H9 (cell line): ENCODE data around the gene CCDC30. TPM values are rescaled to one million over a fixed set of nuclear protein-coding genes. Genes with fewer than 3 reads are reported as not detected.

Experiments
- DNase-seq: peaks from one replicate; pipeline ENCODE4 v3.0.0-alpha.2; 2017
- H2AFZ ChIP-seq: one replicate; pipeline ENCODE4 v1.6.1; 2013; ENCODE audit warnings: mild to moderate bottlenecking, low read length, control low read depth, moderate library complexity
- H2AK5ac ChIP-seq: 2 replicates; pipeline ENCODE4 v1.6.1; 2013; ENCODE audit warnings: low read length, control low read depth, mixed read lengths; ENCODE audit not compliant: insufficient read length
- H2BK120ac ChIP-seq: one replicate; pipeline ENCODE4 v1.6.1; 2013; ENCODE audit warnings: low read depth, mild to moderate bottlenecking, low read length, control low read depth, inconsistent platforms; ENCODE audit not compliant: poor library complexity, severe bottlenecking
- H2BK12ac ChIP-seq: 2 replicates; pipeline ENCODE4 v1.6.1; 2013; ENCODE audit warnings: low read length, control low read depth, mixed read lengths, low read depth; ENCODE audit not compliant: insufficient read length
- H2BK15ac ChIP-seq: 2 replicates; pipeline ENCODE4 v1.6.1; 2013; ENCODE audit warnings: low read depth, low read length, control low read depth
- H2BK20ac ChIP-seq: one replicate; pipeline ENCODE4 v1.6.1; 2013; ENCODE audit warnings: low read depth, mild to moderate bottlenecking, low read length, control low read depth, inconsistent platforms; ENCODE audit not compliant: poor library complexity, severe bottlenecking
- H2BK5ac ChIP-seq: 2 replicates; pipeline ENCODE4 v1.6.1; 2013; ENCODE audit warnings: low read length, control low read depth, mixed read lengths; ENCODE audit not compliant: insufficient read length
- H3K14ac ChIP-seq: 2 replicates; pipeline ENCODE4 v1.6.1; 2013; ENCODE audit warnings: low read length, control low read depth; ENCODE audit not compliant: insufficient read depth
- H3K18ac ChIP-seq: 2 replicates; pipeline ENCODE4 v1.6.1; 2013; ENCODE audit warnings: low read depth, mild to moderate bottlenecking, mixed read lengths, low read length, control low read depth; ENCODE audit not compliant: insufficient read length
- H3K23ac ChIP-seq: 2 replicates; pipeline ENCODE4 v1.6.1; 2013; ENCODE audit warnings: low read length, control low read depth, mixed read lengths, low read depth; ENCODE audit not compliant: insufficient read length
- H3K23me2 ChIP-seq: 2 replicates; pipeline ENCODE4 v1.6.1; 2013; ENCODE audit warnings: low read depth, mild to moderate bottlenecking, mixed read lengths, low read length, control low read depth; ENCODE audit not compliant: insufficient read length, poor library complexity, severe bottlenecking
- H3K27ac ChIP-seq: 2 replicates; pipeline ENCODE4 v1.5.1; 2013; ENCODE audit warnings: low read length, control low read depth, mixed read lengths, low read depth; ENCODE audit not compliant: insufficient read length
- H3K27me3 ChIP-seq: 2 replicates; pipeline ENCODE4 v1.6.1; 2013; ENCODE audit warnings: low read length, control low read depth, inconsistent platforms; ENCODE audit not compliant: insufficient read depth
- H3K4ac ChIP-seq: 2 replicates; pipeline ENCODE4 v1.6.1; 2013; ENCODE audit warnings: low read depth, mild to moderate bottlenecking, control low read depth, inconsistent platforms, low read length, moderate library complexity
- H3K4me1 ChIP-seq: 2 replicates; pipeline ENCODE4 v1.6.1; 2013; ENCODE audit warnings: low read length, control low read depth, inconsistent platforms; ENCODE audit not compliant: insufficient read depth
- H3K4me2 ChIP-seq: 2 replicates; pipeline ENCODE4 v1.6.1; 2013; ENCODE audit warnings: low read length, control low read depth, mixed read lengths; ENCODE audit not compliant: insufficient read length, insufficient read depth
- H3K56ac ChIP-seq: 2 replicates; pipeline ENCODE4 v1.6.1; 2013; ENCODE audit warnings: low read depth, mild to moderate bottlenecking, mixed read lengths, low read length, control low read depth; ENCODE audit not compliant: insufficient read length
- H3K79me1 ChIP-seq: 2 replicates; pipeline ENCODE4 v1.6.1; 2013; ENCODE audit warnings: low read depth, mild to moderate bottlenecking, moderate library complexity, low read length, control low read depth, inconsistent platforms; ENCODE audit not compliant: insufficient read depth, poor library complexity, severe bottlenecking
- H3K79me2 ChIP-seq: 2 replicates; pipeline ENCODE4 v1.6.1; 2013; ENCODE audit warnings: low read length, control low read depth, inconsistent platforms; ENCODE audit not compliant: insufficient read depth
- H3K9ac ChIP-seq: 2 replicates; pipeline ENCODE4 v1.6.1; 2013; ENCODE audit warnings: low read length, control low read depth, mixed read lengths; ENCODE audit not compliant: insufficient read length; ENCODE audit errors: extremely low read depth
- H3K9me3 ChIP-seq: one replicate; pipeline ENCODE4 v1.6.1; 2013; ENCODE audit warnings: low read depth, low read length, inconsistent platforms; ENCODE audit not compliant: control insufficient read depth
- H3T11ph ChIP-seq: one replicate; pipeline ENCODE4 v1.6.1; 2013; ENCODE audit warnings: mild to moderate bottlenecking, low read length, control low read depth, inconsistent platforms
- H4K20me1 ChIP-seq: one replicate; pipeline ENCODE4 v1.6.1; 2013; ENCODE audit not compliant: control insufficient read depth, insufficient read length, insufficient read depth
- H4K5ac ChIP-seq: 2 replicates; pipeline ENCODE4 v1.6.1; 2013; ENCODE audit warnings: low read depth, mild to moderate bottlenecking, mixed read lengths, low read length, control low read depth; ENCODE audit not compliant: insufficient read length
- H4K8ac ChIP-seq: replicated peaks from 2 replicates; pipeline ENCODE4 v1.6.1; 2013; ENCODE audit warnings: low read length, control low read depth, mixed read lengths, low read depth; ENCODE audit not compliant: insufficient read length
- H4K91ac ChIP-seq: 2 replicates; pipeline ENCODE4 v1.6.1; 2013; ENCODE audit warnings: low read depth, mild to moderate bottlenecking, moderate library complexity, mixed read lengths, low read length, control low read depth; ENCODE audit not compliant: insufficient read length
- H3K27ac Mint-ChIP-seq, 3 experiments: 2 replicates in 2 of 3; 3 replicates in 1 of 3; pipeline ENCODE4 v1.8.0; 2020 to 2021; ENCODE audit warnings: mixed read lengths in 3 of 3, mild to moderate bottlenecking in 1 of 3, moderate library complexity in 1 of 3
- H3K27me3 Mint-ChIP-seq: 2 replicates; pipeline ENCODE4 v1.8.0; 2021; ENCODE audit warnings: low read depth, mild to moderate bottlenecking, moderate library complexity, mixed read lengths
- H3K36me3 Mint-ChIP-seq, 3 experiments: 2 replicates in 2 of 3; 3 replicates in 1 of 3; pipeline ENCODE4 v1.8.0; 2020 to 2021; ENCODE audit warnings: low read depth in 3 of 3, mixed read lengths in 3 of 3; ENCODE audit not compliant: insufficient read depth in 1 of 3
- H3K4me1 Mint-ChIP-seq, 2 experiments: 2 replicates each; pipeline ENCODE4 v1.8.0; 2020; ENCODE audit warnings: mixed read lengths in 2 of 2
- H3K4me3 Mint-ChIP-seq, 2 experiments: 2 replicates in 1 of 2; 3 replicates in 1 of 2; pipeline ENCODE4 v1.8.0; 2020 to 2021; ENCODE audit warnings: mild to moderate bottlenecking in 2 of 2, mixed read lengths in 2 of 2, moderate library complexity in 1 of 2
- H3K9me3 Mint-ChIP-seq, 2 experiments: 2 replicates in 1 of 2; 3 replicates in 1 of 2; pipeline ENCODE4 v1.8.0; 2020; ENCODE audit warnings: mild to moderate bottlenecking in 2 of 2, mixed read lengths in 2 of 2, moderate library complexity in 1 of 2
- WGBS: extraction: QIAGEN DNeasy Blood & Tissue Kit; methylation state at CpG from one replicate; pipeline ENCODE4 v1.1.7; 2013; ENCODE audit warnings: missing lambda C conversion rate, low lambda C conversion rate, mixed read lengths; ENCODE audit not compliant: insufficient read length; ENCODE audit errors: extremely low coverage; 5-methylcytosine and 5-hydroxymethylcytosine counted together
- total RNA-seq: library from RNA; stranded (reverse); gene quantifications from 2 replicates; pipeline ENCODE4 v1.2.1, GENCODE V29; 2021
- TF ChIP-seq, protein P1 (sequence below): fragments of 200-600 bp; sonication (generic); conservative IDR thresholded peaks from 3 replicates; pipeline ENCODE4 v1.8.0; 2021; ENCODE audit warnings: antibody characterized with exemption, mild to moderate bottlenecking

CCDC30 gene
- total RNA-seq, 1 experiment from 2014 or later: 1.8 TPM

DNA sequence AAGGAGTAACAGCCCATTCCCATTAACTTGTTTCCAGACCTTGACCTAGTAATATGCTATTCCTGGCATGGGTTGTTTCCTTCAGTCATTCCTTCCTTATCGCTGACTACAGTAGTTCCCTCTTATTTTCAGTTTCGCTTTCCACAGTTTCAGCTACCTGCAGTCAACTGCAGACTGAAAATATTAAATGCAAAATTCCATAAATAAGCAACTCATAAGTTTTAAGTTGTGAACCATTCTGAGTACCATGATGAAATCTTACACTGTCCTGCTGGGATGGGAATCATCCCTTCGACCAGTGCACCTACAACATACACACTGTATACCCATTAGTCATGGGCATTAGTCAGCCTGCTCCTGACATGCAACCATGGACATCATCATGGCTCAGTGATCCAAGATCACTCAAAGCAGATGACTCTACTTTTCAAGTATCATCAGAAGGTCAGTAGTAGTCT is 66.7 kb downstream of the CCDC30 start:
- no peak overlapping the region for H3K4me2 ChIP-seq
- no peak overlapping the region for H3K4me3 Mint-ChIP-seq

More for the DNA sequence above, 66.7 kb downstream of the CCDC30 start:
- Histone ChIP-seq H2AK5ac (no peak overlapping the region), H3K56ac (no peak overlapping the region), H3K79me2 (no peaks in the 10 kb centered on the region), H2BK12ac (no peak overlapping the region), H2BK15ac (no peak overlapping the region), H3K9ac (no peak overlapping the region), H3T11ph (no peak overlapping the region), H2BK120ac (no peak overlapping the region), H3K23ac (no peak overlapping the region), H3K14ac (no peak overlapping the region), H4K20me1 (no peaks in the 10 kb centered on the region), H2AFZ (no peak overlapping the region), H3K23me2 (no peaks in the 10 kb centered on the region), H3K4me1 (no peaks in the 10 kb centered on the region), H2BK20ac (no peak overlapping the region), H3K79me1 (no peaks in the 10 kb centered on the region), H3K4ac (no peak overlapping the region), H3K27me3 (no peaks in the 10 kb centered on the region), H4K91ac (no peak overlapping the region), H3K27ac (no peak overlapping the region), H4K8ac (no peak overlapping the region), H4K5ac (no peak overlapping the region), H3K9me3 (no peaks in the 10 kb centered on the region), H3K18ac (no peak overlapping the region), H2BK5ac (no peak overlapping the region)
- H3K27ac Mint-ChIP-seq: no peak overlapping the region
- H3K36me3 Mint-ChIP-seq: no peaks in the 10 kb centered on the region
- peaks cover 0 to 8% of the 10 kb centered on the region in 2 experiments; a peak in 3 of 4 replicates for H3K4me1 Mint-ChIP-seq
- no peaks in the 10 kb centered on the region for H3K9me3 Mint-ChIP-seq
- DNase-seq: no peak
- TF ChIP-seq, protein P1, sequence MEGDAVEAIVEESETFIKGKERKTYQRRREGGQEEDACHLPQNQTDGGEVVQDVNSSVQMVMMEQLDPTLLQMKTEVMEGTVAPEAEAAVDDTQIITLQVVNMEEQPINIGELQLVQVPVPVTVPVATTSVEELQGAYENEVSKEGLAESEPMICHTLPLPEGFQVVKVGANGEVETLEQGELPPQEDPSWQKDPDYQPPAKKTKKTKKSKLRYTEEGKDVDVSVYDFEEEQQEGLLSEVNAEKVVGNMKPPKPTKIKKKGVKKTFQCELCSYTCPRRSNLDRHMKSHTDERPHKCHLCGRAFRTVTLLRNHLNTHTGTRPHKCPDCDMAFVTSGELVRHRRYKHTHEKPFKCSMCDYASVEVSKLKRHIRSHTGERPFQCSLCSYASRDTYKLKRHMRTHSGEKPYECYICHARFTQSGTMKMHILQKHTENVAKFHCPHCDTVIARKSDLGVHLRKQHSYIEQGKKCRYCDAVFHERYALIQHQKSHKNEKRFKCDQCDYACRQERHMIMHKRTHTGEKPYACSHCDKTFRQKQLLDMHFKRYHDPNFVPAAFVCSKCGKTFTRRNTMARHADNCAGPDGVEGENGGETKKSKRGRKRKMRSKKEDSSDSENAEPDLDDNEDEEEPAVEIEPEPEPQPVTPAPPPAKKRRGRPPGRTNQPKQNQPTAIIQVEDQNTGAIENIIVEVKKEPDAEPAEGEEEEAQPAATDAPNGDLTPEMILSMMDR: no peak
- no peaks in the 10 kb centered on the region; the same call in 1 of the 2 replicates for H3K27me3 Mint-ChIP-seq
- no CpG with 5 or more reads among the region's 3 CpGs for WGBS
